SK-N-SH treated with all-trans-retinoic acid at 6 μM for 48 hours (cell line): Measurements from ENCODE around the gene SMPD3.

Experiments used
- ATAC-seq: fragments of 200-7000 bp; cut with Tn5 transposase; 3 replicates; pipeline ENCODE4 v1.9.1; 2020; ENCODE audit warnings: mild to moderate bottlenecking, moderate library complexity
- ARNTL ChIP-seq: fragments of 450-650 bp; formaldehyde crosslinking; IDR thresholded peaks from 2 replicates; pipeline ENCODE4 v1.5.0; 2020; ENCODE audit warnings: low read depth, mild to moderate bottlenecking, moderate library complexity, borderline replicate concordance
- BACH2 ChIP-seq: fragments of 250-450 bp; sonication (Bioruptor Pico); IDR thresholded peaks from 2 replicates; pipeline ENCODE4 v1.9.0; 2021; ENCODE audit warnings: mild to moderate bottlenecking, borderline replicate concordance
- CREB5 ChIP-seq: fragments of 250-450 bp; sonication (Bioruptor Pico); IDR thresholded peaks from 2 replicates; pipeline ENCODE4 v1.5.1; 2020; ENCODE audit warnings: low read depth, mild to moderate bottlenecking, moderate library complexity
- CSDC2 ChIP-seq: fragments of 250-450 bp; sonication (Bioruptor Pico); IDR thresholded peaks from 2 replicates; pipeline ENCODE4 v1.5.0; 2020; ENCODE audit warnings: mild to moderate bottlenecking, moderate library complexity
- CSRNP3 ChIP-seq: fragments of 250-450 bp; sonication (Bioruptor Pico); IDR thresholded peaks from 2 replicates; pipeline ENCODE4 v1.5.1; 2021; ENCODE audit warnings: mild to moderate bottlenecking, moderate library complexity
- ESRRG ChIP-seq: fragments of 250-450 bp; sonication (Bioruptor Pico); IDR thresholded peaks from 2 replicates; pipeline ENCODE4 v1.6.1; 2021; ENCODE audit warnings: mild to moderate bottlenecking
- ISL1 ChIP-seq: fragments of 250-450 bp; sonication (Bioruptor Pico); IDR thresholded peaks from 2 replicates; pipeline ENCODE4 v2.1.2; 2022; ENCODE audit warnings: mild to moderate bottlenecking, moderate library complexity
- OSR1 ChIP-seq: fragments of 250-450 bp; sonication (Bioruptor Pico); IDR thresholded peaks from 2 replicates; pipeline ENCODE4 v1.8.0; 2022; ENCODE audit warnings: moderate library complexity, mild to moderate bottlenecking, inconsistent platforms
- PATZ1 ChIP-seq: fragments of 250-450 bp; sonication (Bioruptor Pico); IDR thresholded peaks from 2 replicates; pipeline ENCODE4 v1.8.0; 2020; ENCODE audit warnings: mild to moderate bottlenecking, moderate library complexity, borderline replicate concordance
- POU6F1 ChIP-seq: fragments of 250-450 bp; sonication (Bioruptor Pico); IDR thresholded peaks from 2 replicates; pipeline ENCODE4 v1.8.0; 2021; ENCODE audit warnings: low read depth, mild to moderate bottlenecking, moderate library complexity, borderline replicate concordance
- PPARA ChIP-seq: fragments of 250-450 bp; sonication (Bioruptor Pico); IDR thresholded peaks from 2 replicates; pipeline ENCODE4 v1.5.0; 2020; ENCODE audit warnings: mild to moderate bottlenecking, borderline replicate concordance
- RARB ChIP-seq: fragments of 250-450 bp; sonication (Bioruptor Pico); IDR thresholded peaks from 2 replicates; pipeline ENCODE4 v1.8.0; 2021; ENCODE audit warnings: mild to moderate bottlenecking, moderate library complexity
- SNAI2 ChIP-seq: fragments of 250-450 bp; sonication (Bioruptor Pico); IDR thresholded peaks from 2 replicates; pipeline ENCODE4 v1.5.0; 2020; ENCODE audit warnings: mild to moderate bottlenecking, moderate library complexity
- TCF4 ChIP-seq: fragments of 250-450 bp; sonication (Bioruptor Pico); IDR thresholded peaks from 2 replicates; pipeline ENCODE4 v1.8.0; 2021; ENCODE audit warnings: mild to moderate bottlenecking, moderate library complexity, borderline replicate concordance
- TSHZ2 ChIP-seq: fragments of 250-450 bp; sonication (Bioruptor Pico); IDR thresholded peaks from 2 replicates; pipeline ENCODE4 v1.5.0; 2020; ENCODE audit warnings: mild to moderate bottlenecking, moderate library complexity
- ZC3H10 ChIP-seq: fragments of 250-450 bp; sonication (Bioruptor Pico); IDR thresholded peaks from 2 replicates; pipeline ENCODE4 v1.5.1; 2021; ENCODE audit warnings: mild to moderate bottlenecking, moderate library complexity
- ZFP3 ChIP-seq: fragments of 250-450 bp; sonication (Bioruptor Pico); IDR thresholded peaks from 2 replicates; pipeline ENCODE4 v1.5.0; 2020; ENCODE audit warnings: mild to moderate bottlenecking, moderate library complexity
- ZFP30 ChIP-seq: fragments of 450-650 bp; formaldehyde crosslinking; IDR thresholded peaks from 2 replicates; pipeline ENCODE4 v1.5.0; 2022; ENCODE audit warnings: mild to moderate bottlenecking, moderate library complexity
- ZNF565 ChIP-seq: fragments of 450-650 bp; formaldehyde crosslinking; conservative IDR thresholded peaks from 2 replicates; pipeline ENCODE4 v1.5.0; 2020; ENCODE audit warnings: low read depth, mild to moderate bottlenecking, moderate library complexity
- ZNF70 ChIP-seq: fragments of 450-650 bp; formaldehyde crosslinking; IDR thresholded peaks from 2 replicates; pipeline ENCODE4 v1.5.0; 2020; ENCODE audit warnings: mild to moderate bottlenecking, moderate library complexity

The SMPD3 gene

GRCh38 chr16:68380348-68380670 is 68.0 kb downstream of the SMPD3 start:
- ATAC-seq, result no peak

GRCh38 chr16:68379472-68380347 is 68.6 kb downstream of the SMPD3 start:
- ATAC-seq, result no peak

More at GRCh38 chr16:68380348-68380670, 68.0 kb downstream of the SMPD3 start:
- TF ChIP-seq CREB5 (CRISPR knock-in tag) (no peak), TSHZ2 (no peak), ZNF70 (CRISPR knock-in tag) (no peak), PPARA (CRISPR knock-in tag) (no peak), ZC3H10 (CRISPR knock-in tag) (no peak), RARB (CRISPR knock-in tag) (no peak), ZFP3 (CRISPR knock-in tag) (no peak)

GRCh38 chr16:68378436-68379415 is 69.6 kb downstream of the SMPD3 start:
- ATAC-seq, result no peak
- TF ChIP-seq BACH2 (CRISPR knock-in tag), result no peak
- no peak for TF ChIP-seq CREB5 (CRISPR knock-in tag)
- TF ChIP-seq ZNF70 (CRISPR knock-in tag), result no peak
- TF ChIP-seq TCF4 (CRISPR knock-in tag), result no peak
- no peak for TF ChIP-seq ZFP30 (CRISPR knock-in tag)
- no peak for TF ChIP-seq ZC3H10 (CRISPR knock-in tag)
- TF ChIP-seq POU6F1 (CRISPR knock-in tag), result no peak
- no peak for TF ChIP-seq ESRRG (CRISPR knock-in tag)
- no peak for TF ChIP-seq ISL1 (CRISPR knock-in tag)
- TF ChIP-seq CSDC2 (CRISPR knock-in tag), result no peak
- TF ChIP-seq CSRNP3 (CRISPR knock-in tag), result no peak
- TF ChIP-seq TSHZ2, result no peak
- no peak for TF ChIP-seq ZNF565 (CRISPR knock-in tag)
- TF ChIP-seq OSR1 (CRISPR knock-in tag), result no peak
- TF ChIP-seq ARNTL (CRISPR knock-in tag), result no peak
- TF ChIP-seq SNAI2 (CRISPR knock-in tag), result no peak
- no peak for TF ChIP-seq PATZ1 (CRISPR knock-in tag)
- no peak for TF ChIP-seq ZFP3 (CRISPR knock-in tag)

More at GRCh38 chr16:68379472-68380347, 68.6 kb downstream of the SMPD3 start:
- TF ChIP-seq ZFP30 (CRISPR knock-in tag) (no peak), RARB (CRISPR knock-in tag) (no peak), ZC3H10 (CRISPR knock-in tag) (no peak), OSR1 (CRISPR knock-in tag) (no peak), ZFP3 (CRISPR knock-in tag) (no peak)
